ENCODE data around the gene BBC3.
"Not testable (repeated sequence)": the region's sequence is repeated elsewhere in the genome, so short reads cannot be mapped to it uniquely, and the experiment has no call there.

Gene BBC3

GRCh38 chr19:47257411-47258169 is 26.6 kb upstream of the BBC3 start:
- DNase-seq: no peak

GRCh38 chr19:47256693-47257410 is 25.9 kb upstream of the BBC3 start:
- DNase-seq: peak; percentile 99

GRCh38 chr19:47255879-47256692 is 25.1 kb upstream of the BBC3 start, which contains the start of gene CCDC9:
Gene CCDC9, plus strand, starts transcription at chr19:47256525. Its CDS starts 1,876 bp downstream, at chr19:47258401.
- peak; percentile 94 for DNase-seq

- DNase-seq: no peak
Measured at GRCh38 chr19:47253970-47254369, 23.0 kb upstream of the BBC3 start.

GRCh38 chr19:47253467-47253881 is 22.5 kb upstream of the BBC3 start:
- DNase-seq: no peak

- not testable (repeated sequence) for DNase-seq
Measured at GRCh38 chr19:47253016-47253415, 22.0 kb upstream of the BBC3 start.

GRCh38 chr19:47247308-47247990 is 16.4 kb upstream of the BBC3 start:
- DNase-seq: peak; percentile 33

GRCh38 chr19:47243776-47244547 is 13.0 kb upstream of the BBC3 start:
- DNase-seq: peak; percentile 88

GRCh38 chr19:47243364-47243775 is 12.4 kb upstream of the BBC3 start:
- DNase-seq: no peak

- DNase-seq: no peak
Measured at GRCh38 chr19:47241919-47242577, 11.0 kb upstream of the BBC3 start.

- DNase-seq: peak; percentile 46
Measured at GRCh38 chr19:47240996-47241918, 10.3 kb upstream of the BBC3 start.

GRCh38 chr19:47240556-47240955 is 9.6 kb upstream of the BBC3 start:
- DNase-seq: no peak

GRCh38 chr19:47239610-47240296 is 8.8 kb upstream of the BBC3 start:
- DNase-seq: peak; percentile 64

GRCh38 chr19:47239152-47239551 is 8.2 kb upstream of the BBC3 start:
- DNase-seq: no peak

- DNase-seq: no peak
Measured at GRCh38 chr19:47236072-47236675, 5.2 kb upstream of the BBC3 start.

GRCh38 chr19:47232422-47233211 is 1.6 kb upstream of the BBC3 start:
- no peak for DNase-seq

GRCh38 chr19:47231215-47232054 is 436 bp upstream of the BBC3 start:
- DNase-seq: no peak
